Measurements from ENCODE around the gene ANO1.

Gene ANO1

DNA sequence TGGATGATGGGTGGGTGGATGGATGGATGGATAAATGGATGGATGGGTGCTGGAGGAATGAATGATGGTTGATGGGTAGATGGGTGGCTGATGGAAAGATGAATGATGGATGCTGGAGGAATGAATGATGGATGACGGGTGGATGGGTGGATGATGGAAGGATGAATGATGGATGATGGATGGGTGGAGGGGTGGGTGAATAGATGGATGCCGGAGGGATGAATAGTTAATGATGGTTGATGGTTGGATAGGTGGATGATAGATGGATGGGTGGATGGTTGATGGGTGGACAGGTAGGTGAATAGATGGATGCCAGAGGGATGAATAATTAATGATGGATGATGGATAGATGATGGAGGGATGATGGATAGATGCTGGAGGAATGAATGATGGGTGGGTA is 41.4 kb downstream of the ANO1 start:
- no peak for DNase-seq

DNA sequence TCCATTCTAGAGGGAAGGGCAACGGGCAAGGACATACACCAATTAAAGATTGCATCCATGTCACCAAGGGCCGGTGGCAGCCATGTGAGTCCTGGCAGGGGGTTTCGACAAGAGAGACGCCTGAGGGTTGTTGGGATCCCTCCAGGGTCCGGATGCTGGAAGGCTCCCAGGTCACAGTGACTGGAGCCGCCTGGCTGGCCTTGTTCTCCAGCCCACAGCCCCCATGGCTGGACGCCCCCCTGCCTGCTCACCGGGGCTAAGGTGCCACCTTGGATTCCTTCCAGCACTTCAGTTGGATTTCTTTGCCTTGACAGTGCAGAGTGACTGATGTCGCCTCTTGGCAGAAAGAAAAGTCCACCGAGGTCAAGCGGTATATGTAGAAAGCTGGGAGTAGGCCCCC is 42.6 kb downstream of the ANO1 start:
- DNase-seq: no peak

GRCh38 chr11:70122490-70123198 is 44.5 kb downstream of the ANO1 start:
- DNase-seq: no peak

- DNase-seq: no peak
These were observed 45.6 kb downstream of the ANO1 start for GRCh38 chr11:70123711-70124110.

- no peak for DNase-seq
These were observed 46.3 kb downstream of the ANO1 start for GRCh38 chr11:70124321-70125000.

GRCh38 chr11:70126494-70126893 is 48.4 kb downstream of the ANO1 start:
- DNase-seq: no peak

GRCh38 chr11:70127653-70128434 is 49.7 kb downstream of the ANO1 start:
- DNase-seq: no peak

GRCh38 chr11:70128435-70128906 is 50.4 kb downstream of the ANO1 start:
- DNase-seq: no peak

GRCh38 chr11:70129051-70129592 is 51.0 kb downstream of the ANO1 start:
- DNase-seq: no peak

GRCh38 chr11:70130636-70131035 is 52.5 kb downstream of the ANO1 start:
- no peak for DNase-seq

DNA sequence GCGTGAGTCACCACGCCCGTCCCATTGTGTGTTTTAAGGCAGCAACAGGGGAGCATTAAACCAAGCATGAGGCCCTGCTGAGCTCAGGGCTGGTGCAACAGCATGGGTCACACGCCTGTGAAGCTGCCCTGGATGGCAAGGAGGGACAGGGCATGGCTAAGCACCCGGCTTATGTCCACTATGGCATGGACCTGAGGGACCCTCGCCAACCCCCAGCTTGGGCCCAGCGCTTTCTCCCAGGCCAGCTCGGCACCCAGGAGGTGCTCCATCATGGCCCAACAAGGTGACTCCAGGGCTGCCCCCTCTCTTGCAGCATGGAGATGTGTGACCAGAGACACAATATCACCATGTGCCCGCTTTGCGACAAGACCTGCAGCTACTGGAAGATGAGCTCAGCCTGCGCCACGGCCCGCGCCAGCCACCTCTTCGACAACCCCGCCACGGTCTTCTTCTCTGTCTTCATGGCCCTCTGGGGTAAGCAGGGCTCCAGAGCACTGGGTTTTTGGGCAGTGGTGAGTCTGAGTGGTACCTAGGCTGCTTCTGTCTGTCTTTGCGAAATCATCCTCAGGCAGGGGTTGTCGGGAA is 53.6 kb downstream of the ANO1 start:
- no peak for DNase-seq

DNA sequence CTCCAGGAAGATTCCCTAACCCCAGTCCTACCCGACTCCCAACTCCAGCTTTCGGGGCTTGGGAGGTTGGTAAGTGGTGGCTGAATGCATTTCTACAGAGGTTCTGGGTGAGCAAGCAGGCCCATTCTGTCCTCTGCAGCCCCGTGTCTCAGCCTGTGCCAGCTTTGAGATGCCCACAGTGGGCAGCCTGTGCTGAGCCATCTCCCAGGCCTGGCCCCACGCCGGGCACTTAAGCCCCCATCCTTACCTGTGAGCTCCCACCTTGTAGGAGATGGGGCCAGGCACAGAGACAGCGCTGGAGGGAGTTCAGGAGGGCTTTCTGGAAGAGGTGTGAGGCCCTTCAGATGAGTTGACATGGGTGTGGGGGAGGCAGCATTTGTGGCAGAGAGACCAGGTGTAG is 54.5 kb downstream of the ANO1 start:
- no peak for DNase-seq

DNA sequence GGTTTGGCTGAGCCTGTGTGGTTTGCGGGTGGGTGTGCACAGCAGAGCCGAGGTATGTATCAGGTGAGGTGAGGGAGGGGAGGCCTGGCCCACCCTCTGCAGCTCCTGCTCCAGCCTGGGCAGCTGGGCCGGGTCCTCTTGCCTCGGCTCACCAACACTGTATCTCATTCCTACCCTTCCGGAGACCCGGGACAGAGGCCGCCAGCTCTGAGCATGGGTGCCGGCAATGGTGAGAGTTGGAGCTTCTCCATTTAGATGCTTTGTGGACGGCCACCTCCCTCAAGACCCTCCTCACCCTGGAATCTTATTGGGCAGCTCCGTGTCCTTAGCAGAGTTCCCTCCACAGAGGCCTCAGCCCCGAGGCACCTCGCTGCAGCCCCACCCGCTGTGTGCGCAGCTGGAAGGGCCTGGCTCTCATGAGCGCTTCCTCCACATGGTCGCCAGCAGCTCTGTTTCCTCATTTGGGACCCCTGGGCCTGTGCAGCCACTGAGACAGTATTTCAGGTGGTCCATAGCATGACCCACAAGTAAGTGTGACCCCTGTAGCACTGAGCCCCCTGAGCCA is 55.7 kb downstream of the ANO1 start:
- no peak for DNase-seq

DNA sequence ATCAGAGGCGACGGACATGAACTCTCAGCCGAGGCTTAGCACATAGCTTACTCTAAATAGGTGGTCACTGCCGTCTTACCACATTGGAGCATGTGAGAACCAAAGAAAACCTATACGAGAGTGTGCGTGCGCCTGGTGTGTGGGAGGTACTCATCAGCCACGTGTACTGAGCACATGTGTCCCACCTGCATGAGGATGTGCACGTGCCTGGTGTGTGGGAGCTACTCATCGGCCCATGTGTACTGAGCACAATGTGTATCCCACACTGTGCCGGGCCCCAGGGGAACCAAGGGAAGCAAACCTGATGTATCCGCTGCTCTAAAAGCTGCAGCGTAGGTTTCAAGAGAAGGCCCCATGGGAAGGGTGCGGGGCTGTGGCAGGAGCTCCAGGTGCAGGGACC is 56.4 kb downstream of the ANO1 start:
- DNase-seq: no peak

DNA sequence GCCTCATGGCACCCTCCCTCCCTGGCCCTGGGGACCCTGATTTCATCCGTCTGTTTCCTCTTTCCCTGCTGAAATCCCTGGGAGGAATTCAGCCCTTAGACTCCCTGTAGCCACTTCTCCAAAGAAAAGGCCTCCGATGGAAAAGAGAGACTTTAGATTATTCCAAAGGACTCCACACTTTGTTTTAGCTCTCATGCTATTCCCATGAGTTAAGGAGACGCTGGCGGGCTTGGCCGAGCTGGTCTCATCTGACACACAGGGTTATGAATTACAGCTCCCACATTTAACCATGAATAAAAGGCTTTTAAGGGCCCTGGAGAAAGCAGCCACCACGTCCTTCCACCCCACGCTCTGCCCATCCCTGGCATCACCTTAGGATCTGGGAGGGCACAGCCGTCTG is 57.0 kb downstream of the ANO1 start:
- DNase-seq: no peak

DNA sequence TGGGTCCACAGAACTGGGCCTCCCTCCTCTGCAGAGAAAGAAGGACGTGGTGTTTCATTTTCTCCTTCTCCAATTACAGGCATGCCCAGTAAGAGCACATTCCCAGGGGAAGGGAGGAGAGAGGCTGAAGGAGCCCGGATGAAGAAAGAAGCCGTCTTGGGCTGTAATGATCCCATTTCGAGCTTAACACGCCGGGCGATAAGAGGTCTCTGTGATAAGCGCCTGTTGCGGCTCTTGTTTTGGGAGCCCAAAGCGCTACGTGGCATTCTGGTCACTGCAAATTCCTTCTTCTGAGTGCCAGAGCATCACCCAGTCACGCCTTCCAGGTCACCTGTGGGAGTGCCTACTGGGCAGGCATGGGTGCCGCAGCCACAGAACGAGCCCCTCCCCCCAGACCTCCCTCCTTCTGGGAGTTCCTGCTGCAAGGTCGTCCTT is 57.5 kb downstream of the ANO1 start:
- DNase-seq: no peak

- DNase-seq: no peak
These were observed 59.3 kb downstream of the ANO1 start for GRCh38 chr11:70137383-70137782.

DNA sequence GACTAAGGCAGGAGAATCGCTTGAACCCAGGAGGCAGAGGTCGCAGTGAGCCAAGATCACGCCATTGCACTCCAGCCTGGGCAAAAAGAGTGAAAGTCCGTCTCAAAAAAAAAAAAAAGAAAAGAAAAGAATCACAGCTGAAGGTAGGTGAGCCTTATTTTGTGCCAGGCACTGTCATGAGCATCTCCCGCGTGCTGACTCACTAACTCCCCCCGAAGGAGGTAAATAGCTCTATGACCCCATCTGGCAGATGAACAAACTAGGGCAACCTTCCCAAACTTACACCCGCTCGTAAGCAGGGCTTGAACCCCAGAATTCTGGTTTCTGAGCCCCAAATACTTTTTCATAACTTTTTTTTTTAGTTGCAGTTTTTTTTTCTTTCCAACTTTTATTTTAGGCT is 60.3 kb downstream of the ANO1 start:
- DNase-seq: no peak

GRCh38 chr11:70139785-70140410 is 61.8 kb downstream of the ANO1 start:
- DNase-seq: no peak

- no peak for DNase-seq
These were observed 62.8 kb downstream of the ANO1 start for GRCh38 chr11:70140711-70141485.

DNA sequence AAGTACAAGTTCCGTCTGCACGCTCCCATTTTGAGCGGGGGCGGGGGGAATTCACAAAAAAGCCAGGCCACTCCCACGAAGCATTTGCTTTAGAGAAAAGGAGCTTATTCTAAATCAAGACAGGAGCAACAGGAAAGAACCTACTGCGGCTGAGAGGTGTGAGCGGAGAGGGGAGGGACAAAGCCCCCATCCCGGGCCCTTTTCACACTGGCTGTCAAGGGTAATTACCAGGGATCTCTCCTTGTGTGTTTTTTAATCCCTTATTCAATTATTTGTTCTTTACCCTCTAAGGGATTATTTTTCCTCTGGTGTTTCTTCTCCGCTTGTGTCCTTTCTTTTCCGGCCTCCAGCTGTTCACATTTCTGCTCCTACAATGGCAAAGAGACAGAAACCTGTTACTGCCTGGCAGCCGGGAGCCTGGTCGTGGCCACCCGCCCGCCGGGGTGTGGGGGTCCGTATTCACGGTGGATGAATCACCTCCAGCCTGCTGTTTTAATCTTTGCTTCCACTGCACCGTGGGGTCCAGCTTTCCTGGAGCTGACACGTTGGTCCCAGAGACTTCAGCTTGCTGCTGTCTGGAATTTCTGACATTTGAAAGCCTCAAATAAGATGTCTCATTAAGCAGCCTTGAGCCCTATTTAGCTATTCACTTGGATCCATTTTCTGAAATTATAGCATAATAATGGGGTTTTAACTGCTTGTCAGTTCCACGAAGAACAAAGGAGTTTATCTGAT is 63.5 kb downstream of the ANO1 start:
- no peak for DNase-seq

All from NCI-H774 (cell line).